NAMALWA (cell line): ENCODE measurements around the gene TMEM108.

Experiments used
- DNase-seq: peaks from one replicate; pipeline ENCODE4 v3.0.0-alpha.2; 2015; ENCODE audit warnings: low spot score

TMEM108 gene

DNA sequence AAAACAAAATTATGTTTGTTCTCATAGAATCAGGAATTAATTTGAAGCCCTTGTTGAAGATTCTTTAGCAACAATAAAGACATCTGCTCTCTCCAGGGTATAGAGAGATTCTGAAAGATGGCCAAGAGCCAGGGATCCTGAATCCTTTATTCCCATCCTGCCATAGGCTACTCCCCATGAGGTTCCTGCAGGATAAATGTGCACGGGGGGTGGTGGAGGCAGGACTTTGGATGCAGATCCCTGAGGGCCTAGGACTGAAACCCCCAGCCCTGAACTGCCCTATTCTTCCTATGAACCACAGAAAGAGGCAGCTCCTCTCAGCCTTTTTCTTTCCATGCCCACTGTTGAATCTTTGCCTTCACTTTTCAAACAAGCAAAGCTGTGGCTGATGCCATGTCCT is 17.1 kb downstream of the TMEM108 start:
- DNase-seq = no peak

DNA sequence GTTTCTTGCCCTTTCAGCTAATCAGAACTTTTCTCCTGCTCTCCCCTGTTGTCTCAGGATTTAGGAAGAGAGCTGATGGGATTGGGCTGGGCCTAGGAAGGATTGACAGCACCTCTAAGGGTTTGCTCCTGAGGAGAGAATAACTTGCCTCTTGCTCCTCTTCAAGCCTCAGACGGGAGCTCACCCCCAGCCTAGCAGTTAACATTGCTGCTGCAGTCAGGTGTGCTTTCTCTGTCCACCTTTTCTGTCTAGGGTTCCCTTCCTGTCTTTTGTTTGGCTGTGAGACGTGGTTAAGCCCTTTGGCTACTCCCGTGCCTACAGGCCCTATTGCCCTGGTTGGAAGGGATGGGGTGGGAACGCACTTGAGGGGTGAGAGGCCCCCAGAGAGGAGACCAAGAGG is 20.1 kb downstream of the TMEM108 start:
- DNase-seq = no peak

- no peak for DNase-seq
Observed at GRCh38 chr3:133058831-133059230, 20.6 kb downstream of the TMEM108 start.

GRCh38 chr3:133065193-133065961 is 27.2 kb downstream of the TMEM108 start:
- no peak for DNase-seq

GRCh38 chr3:133066026-133066425 is 27.8 kb downstream of the TMEM108 start:
- no peak for DNase-seq

DNA sequence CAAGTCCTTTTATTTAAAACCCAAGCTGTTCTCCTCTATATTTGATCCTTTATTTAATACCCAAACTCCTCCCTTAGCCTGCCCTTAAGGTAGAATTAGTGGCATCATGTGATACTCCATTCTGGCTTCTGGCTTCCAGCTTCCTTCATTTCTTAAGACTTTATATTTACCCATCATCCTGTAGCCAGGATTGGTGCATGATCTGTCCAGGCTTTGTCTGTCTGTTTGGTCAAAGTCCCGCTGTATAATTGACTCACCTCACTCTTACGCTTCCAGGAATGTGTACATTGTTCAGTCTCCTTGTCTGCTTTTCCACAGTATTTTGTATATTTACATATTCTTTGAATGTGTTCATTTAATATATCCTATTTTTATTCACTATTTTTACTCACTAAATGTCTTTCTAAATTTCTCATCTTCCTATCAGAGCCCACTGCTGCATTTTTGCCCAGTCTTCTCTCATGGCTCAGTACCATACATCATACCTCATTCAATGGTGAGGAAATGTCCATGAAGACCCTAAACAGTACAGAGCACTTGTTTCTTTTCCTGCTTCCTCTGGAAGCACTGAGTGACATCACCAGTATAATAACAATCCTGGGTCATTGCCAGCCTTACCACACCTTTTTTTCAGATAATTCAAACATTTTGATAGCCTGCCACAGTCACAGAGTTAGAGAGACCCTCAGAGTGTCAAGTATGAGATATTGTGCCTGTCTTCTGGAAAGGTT is 31.5 kb downstream of the TMEM108 start:
- no peak for DNase-seq

DNA sequence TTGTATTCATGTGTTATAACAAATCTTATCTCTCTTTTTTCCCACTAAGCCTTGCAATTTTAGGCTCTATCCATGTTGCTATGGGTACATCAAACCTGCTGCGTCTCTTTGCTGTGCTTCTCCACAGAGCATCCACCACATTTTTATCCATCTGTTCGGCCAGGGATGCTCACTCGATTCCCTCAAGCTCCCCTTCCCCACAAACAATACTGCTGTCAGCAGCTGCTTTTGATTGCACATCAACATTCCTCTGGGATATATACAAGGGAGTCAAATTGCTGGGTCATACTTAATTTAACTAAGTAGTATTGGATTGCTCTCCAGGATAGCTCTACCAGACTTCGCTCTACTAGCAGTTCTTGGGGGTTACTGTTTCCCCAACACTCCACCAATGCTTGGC is 36.8 kb downstream of the TMEM108 start:
- DNase-seq = no peak

GRCh38 chr3:133077688-133078087 is 39.5 kb downstream of the TMEM108 start:
- DNase-seq = no peak

- DNase-seq = no peak
Observed at GRCh38 chr3:133079621-133080020, 41.4 kb downstream of the TMEM108 start.

- DNase-seq = no peak
Observed at GRCh38 chr3:133081016-133081415, 42.8 kb downstream of the TMEM108 start.

- no peak for DNase-seq
Observed at GRCh38 chr3:133083395-133083794, 45.2 kb downstream of the TMEM108 start.

DNA sequence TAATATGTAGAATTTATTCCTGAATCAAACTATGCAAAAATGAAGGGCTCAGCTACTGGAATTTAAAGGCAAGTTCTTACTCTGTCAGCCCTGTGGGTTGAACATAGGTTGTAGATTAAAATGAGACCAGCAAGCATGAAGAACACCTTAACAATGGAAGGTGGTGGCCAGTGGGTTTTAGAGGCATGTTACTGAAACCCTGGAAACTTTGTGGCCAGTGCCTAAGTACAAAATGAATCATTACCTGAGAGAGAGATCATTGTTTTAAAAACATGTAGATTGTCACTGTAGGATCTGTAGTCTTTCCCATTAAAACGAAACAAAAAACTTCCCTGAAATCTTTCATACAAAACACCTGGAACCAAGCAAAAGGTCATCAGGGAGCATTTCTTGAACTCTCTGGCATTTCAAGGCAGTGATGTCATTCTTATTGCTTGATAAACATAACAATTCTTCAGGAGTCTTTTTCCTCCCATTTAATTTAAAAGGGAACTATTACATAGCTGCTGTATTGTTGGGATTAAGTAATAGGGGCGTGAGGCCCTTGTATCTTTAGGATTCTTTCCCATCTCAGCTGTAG is 51.8 kb downstream of the TMEM108 start:
- no peak for DNase-seq

GRCh38 chr3:133092681-133093080 is 54.5 kb downstream of the TMEM108 start:
- DNase-seq = no peak

GRCh38 chr3:133093366-133093765 is 55.2 kb downstream of the TMEM108 start:
- no peak for DNase-seq

DNA sequence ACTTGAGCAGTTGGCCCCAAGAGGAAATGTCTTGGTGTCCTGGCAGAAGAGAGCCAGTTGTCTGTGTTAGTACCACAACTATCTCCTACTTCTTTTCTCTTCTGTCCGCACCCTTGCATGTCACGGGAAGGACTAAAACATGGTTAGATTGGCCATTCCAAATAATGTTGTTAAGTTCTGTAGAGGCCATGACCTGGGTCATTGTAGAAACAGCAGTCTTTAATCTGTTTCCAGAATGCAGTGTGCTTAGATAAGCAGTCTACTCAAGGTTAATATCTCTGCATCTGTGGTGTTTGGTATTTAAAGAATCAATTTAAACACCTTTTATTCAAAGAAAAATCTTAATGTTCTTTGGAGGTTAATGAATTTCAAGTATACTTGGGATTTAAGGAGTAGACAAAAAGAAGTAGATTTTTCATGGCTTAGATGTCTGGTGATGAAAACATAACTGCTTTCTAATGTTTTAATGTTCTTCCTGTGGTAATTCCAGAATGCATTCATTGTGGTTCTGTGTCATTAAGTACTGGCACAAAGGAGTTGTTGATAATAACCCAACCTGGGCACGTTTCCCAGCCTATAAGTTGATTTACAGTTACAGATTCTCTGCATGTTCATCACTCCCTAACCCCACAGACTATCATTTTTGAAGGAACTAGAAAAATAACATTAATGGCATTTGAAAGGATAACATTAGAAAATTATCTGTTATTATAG is 58.9 kb downstream of the TMEM108 start:
- no peak for DNase-seq

- DNase-seq = no peak
Observed at GRCh38 chr3:133103706-133104105, 65.5 kb downstream of the TMEM108 start.

DNA sequence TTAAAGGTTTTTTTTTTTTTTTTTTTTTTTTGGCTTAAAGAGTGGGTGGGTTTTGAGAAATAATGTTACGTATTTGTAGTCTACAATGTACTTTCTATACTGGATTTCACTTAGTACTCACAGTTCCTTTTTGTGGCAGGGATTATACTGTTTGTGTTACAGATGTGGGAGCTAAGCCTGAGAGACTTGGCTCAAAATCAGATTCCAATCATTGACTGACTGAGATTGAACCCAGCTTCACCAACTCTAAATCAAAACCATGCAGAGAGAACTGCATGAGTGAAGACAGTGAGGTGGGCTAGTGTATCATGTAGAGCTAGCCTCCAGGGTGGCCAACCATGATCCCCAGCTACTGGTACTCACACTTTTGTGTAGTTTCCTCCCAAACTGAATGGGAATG is 68.0 kb downstream of the TMEM108 start:
- DNase-seq = no peak

- DNase-seq = no peak
Observed at GRCh38 chr3:133112666-133113065, 74.5 kb downstream of the TMEM108 start.

DNA sequence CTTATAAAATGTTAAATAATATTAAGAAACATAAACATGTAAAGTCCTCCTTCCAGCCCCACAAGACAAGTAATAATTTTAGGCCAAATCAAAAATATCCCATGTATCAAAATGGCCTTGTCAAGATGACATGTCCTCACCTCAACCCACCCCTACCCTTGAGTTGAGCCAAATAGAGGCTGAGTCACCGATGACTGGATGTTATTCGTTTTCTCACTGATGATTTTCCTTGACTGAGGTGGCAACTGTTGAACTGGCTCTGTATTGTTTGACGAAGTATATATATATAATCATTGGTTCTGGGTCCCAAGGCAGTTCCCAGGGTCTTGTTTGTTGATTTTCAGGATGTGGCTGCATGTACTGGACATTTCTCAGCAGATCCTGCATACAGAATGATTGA is 75.3 kb downstream of the TMEM108 start:
- no peak for DNase-seq

DNA sequence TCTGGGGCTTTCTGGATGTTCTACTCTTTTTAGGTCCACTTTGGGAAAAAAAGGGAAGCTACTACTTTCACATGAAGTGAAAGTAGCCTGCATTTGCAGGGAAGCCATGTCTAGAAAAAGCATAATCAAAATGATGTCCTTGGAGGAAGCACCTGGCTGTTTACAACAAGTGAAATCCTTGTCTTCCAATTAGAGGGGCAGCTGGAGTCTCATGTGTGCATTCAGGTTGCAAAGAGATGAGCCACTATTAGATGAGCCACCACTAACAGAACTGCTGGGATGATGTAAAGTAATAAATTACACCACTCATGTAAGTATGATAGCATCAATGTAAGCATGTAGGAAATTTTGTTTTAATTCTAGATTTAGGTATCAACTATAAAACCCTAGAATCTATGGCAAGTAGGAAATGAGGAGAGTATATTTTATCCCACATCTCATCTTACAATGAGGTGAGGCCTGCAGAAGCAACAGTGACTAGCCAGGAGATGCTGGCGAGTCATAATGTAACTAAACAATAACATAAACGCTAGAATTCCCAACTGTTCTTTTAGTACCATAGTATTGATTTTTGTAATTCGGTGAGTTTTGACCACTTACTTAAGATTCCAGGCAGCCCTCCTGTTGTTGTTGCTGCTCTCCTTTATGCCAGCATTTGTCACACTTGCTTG is 75.9 kb downstream of the TMEM108 start:
- peak; percentile 35 for DNase-seq

DNA sequence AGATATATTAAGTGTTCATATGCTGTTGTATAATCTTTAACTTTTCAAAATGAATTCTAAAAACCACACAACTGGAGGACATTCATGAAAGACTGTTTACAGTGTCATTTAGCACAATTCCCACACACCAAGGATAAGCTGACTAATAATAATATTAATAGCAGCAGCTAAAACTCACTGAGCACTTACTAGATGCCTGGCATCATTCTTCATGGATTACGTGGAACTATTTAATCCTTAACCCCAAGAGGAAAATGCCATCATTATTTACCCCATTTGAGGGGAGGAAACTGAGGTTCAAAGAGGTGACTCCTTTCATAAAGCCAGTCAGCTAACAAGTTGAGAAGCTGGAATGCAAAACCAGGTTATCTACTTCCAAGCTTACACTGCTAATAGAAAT is 77.0 kb downstream of the TMEM108 start:
- no peak for DNase-seq

- no peak for DNase-seq
Observed at GRCh38 chr3:133117342-133117741, 79.2 kb downstream of the TMEM108 start.
